Adrenal gland (tissue), 12 donors: Measurements from ENCODE around the gene STAP2. TPM values are rescaled to one million over a fixed set of nuclear protein-coding genes. Genes with fewer than 3 reads are reported as not detected.
A peak's percentile ranks its signal among the peaks of the same experiment; 100 is the strongest.

Source experiments
- DNase-seq, 7 donors: peaks; one replicate each; pipeline ENCODE4 v3.0.0-alpha.2; 2019 to 2020
- H3K27ac ChIP-seq, 5 donors: fragments of 200-600 bp; sonication (generic) in 4 of 5; 1 replicate in 3 of 5; 2 replicates in 2 of 5; pipeline versions ENCODE4 v1.5.1 to v1.8.0; 2016 to 2020; ENCODE audit warnings: mild to moderate bottlenecking in 1 of 5
- H3K27me3 ChIP-seq: fragments of 200-600 bp; 2 replicates; pipeline ENCODE4 v1.8.0; 2021
- H3K36me3 ChIP-seq, 2 donors: fragments of 200-600 bp; replicated peaks in 1 of 2; 1 replicate in 1 of 2; 2 replicates in 1 of 2; pipeline versions ENCODE4 v1.5.1 to v1.8.0; 2018 to 2022
- H3K4me1 ChIP-seq, 2 donors: fragments of 200-600 bp; replicated peaks in 1 of 2; 1 replicate in 1 of 2; 2 replicates in 1 of 2; pipeline versions ENCODE4 v1.5.1 to v1.8.0; 2018 to 2021
- H3K4me3 ChIP-seq, 4 donors: fragments of 200-600 bp; sonication (generic) in 3 of 4; one replicate each; pipeline ENCODE4 v1.5.1; 2016 to 2018
- H3K9me3 ChIP-seq, 3 donors: fragments of 200-600 bp; sonication (generic) in 1 of 3; replicated peaks in 1 of 3; 1 replicate in 2 of 3; 2 replicates in 1 of 3; pipeline versions ENCODE4 v1.5.1 to v1.8.0; 2016 to 2021
- POLR2A ChIP-seq, 2 donors: fragments of 450-650 bp; IDR thresholded peaks; one replicate each; pipeline ENCODE4 v1.6.1; 2017; ENCODE audit warnings: antibody characterized with exemption in 2 of 2, mild to moderate bottlenecking in 2 of 2, moderate library complexity in 1 of 2
- WGBS, 4 donors: extraction: QIAGEN DNeasy Blood & Tissue Kit in 2 of 4; methylation state at CpG; one replicate each; pipeline versions ENCODE4 v1.1.5 to v1.1.7; 2013 to 2017; 5-methylcytosine and 5-hydroxymethylcytosine counted together
- intact Hi-C, 2 donors: fragments of 100-400 bp; cut with DNase I; formaldehyde crosslinking; loops; one replicate each; pipeline versions ENCODE4 v1.14.1 to v1.15.0; 2022 to 2023
- polyA plus RNA-seq, 3 donors: library from polyadenylated mRNA; stranded (reverse); fragments of 200-250 nt in 2 of 3; fragments of 350-450 nt in 1 of 3; fragmentation: Illumina TruSeq in 1 of 3; extraction: RNeasy Lipid Tissue Mini Kit (QIAGEN cat#74804) in 1 of 3; gene quantifications; one replicate each; pipeline ENCODE4 v1.2.3, GENCODE V29; 2013 to 2014
- total RNA-seq, 9 donors: library from RNA; depleted of rRNA in 4 of 9; stranded (reverse); fragments of >200 nt in 4 of 9; fragments of 120-200 nt in 1 of 9; fragmentation: NEBNext Ultra II Directional in 1 of 9; extraction: Animal tissue kit (Norgen Biotek cat#: 25700) in 1 of 9; gene quantifications; one replicate each; pipeline versions ENCODE4 v1.1.0 to v1.2.4, GENCODE V29; 2013 to 2023
- TF ChIP-seq, protein P1 (sequence below), 6 experiments: fragments of 450-650 bp in 4 of 6; fragments of 200-600 bp in 2 of 6; sonication (generic) in 1 of 6; IDR thresholded peaks; 1 replicate in 5 of 6; 2 replicates in 1 of 6; pipeline versions ENCODE4 v1.5.1 to v1.8.0; 2016 to 2021; ENCODE audit warnings: antibody characterized with exemption in 6 of 6, mild to moderate bottlenecking in 2 of 6, moderate library complexity in 1 of 6
- donor health status: healthy with polysubstance abuse.
- donor health status: Bipolar disorder and iron deficiency.
- donor health status: DM: yes; HTN: yes; CAD: no.
- donor health status: DM: no; HTN: no; CAD: no.
- donor health status: DM: no; HTN: no; CAD: no.
- donor health status: DM: yes; HTN: yes; CAD: no.

STAP2 gene
- total and polyA plus RNA-seq, 12 donors, result 5.7 to 106 (median 36.5) TPM

- Histone ChIP-seq H3K9me3 (no peaks in the 10 kb centered on the region), H3K4me3 (no peak overlapping the region), H3K27ac (no peak overlapping the region), H3K4me1 (no peaks in the 10 kb centered on the region), H3K36me3 (no peaks in the 10 kb centered on the region), H3K27me3 (no peaks in the 10 kb centered on the region)
- WGBS, 4 donors, result 87 to 97% (median 94%) methylated on average over 2 of the region's 2 CpGs
- no peak for DNase-seq
- TF ChIP-seq POLR2A (IDR thresholded peaks at IDR 0.05), result no peak
- TF ChIP-seq, protein P1, sequence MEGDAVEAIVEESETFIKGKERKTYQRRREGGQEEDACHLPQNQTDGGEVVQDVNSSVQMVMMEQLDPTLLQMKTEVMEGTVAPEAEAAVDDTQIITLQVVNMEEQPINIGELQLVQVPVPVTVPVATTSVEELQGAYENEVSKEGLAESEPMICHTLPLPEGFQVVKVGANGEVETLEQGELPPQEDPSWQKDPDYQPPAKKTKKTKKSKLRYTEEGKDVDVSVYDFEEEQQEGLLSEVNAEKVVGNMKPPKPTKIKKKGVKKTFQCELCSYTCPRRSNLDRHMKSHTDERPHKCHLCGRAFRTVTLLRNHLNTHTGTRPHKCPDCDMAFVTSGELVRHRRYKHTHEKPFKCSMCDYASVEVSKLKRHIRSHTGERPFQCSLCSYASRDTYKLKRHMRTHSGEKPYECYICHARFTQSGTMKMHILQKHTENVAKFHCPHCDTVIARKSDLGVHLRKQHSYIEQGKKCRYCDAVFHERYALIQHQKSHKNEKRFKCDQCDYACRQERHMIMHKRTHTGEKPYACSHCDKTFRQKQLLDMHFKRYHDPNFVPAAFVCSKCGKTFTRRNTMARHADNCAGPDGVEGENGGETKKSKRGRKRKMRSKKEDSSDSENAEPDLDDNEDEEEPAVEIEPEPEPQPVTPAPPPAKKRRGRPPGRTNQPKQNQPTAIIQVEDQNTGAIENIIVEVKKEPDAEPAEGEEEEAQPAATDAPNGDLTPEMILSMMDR (IDR thresholded peaks at IDR 0.05), result no peak
- intact Hi-C loops, result no loop called here
These were observed 19.4 kb downstream of the STAP2 start for GRCh38 chr19:4319067-4319718.

DNA sequence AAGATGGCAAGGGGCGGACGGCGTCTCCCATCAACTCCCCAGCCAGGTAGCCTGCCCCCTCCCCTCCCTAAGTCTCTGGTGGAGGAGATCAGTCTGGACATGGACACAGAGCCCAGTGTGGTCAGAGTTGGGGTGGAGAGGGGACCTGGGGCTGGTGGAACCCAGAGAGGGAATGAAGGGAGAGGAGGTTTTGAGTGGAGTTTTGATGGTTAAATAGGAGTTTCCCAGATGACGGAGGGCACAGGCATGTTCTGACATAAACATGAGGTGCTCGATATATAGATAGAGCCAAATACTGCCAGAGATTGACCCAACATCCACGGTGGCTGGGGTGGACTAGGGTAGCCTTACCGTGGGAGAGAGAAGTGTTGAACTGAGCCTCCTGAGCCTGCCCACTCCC, 20.2 kb downstream of the STAP2 start:
- no peaks in the 10 kb centered on the region for H3K9me3 ChIP-seq
- no peak overlapping the region for H3K27ac ChIP-seq
- no peaks in the 10 kb centered on the region for H3K4me1 ChIP-seq
- TF ChIP-seq, protein P1 (IDR thresholded peaks at IDR 0.05), result no peak
- TF ChIP-seq POLR2A (IDR thresholded peaks at IDR 0.05), result no peak
- intact Hi-C loops, result no loop called here
- DNase-seq, result no peak
- no peak overlapping the region for H3K4me3 ChIP-seq
- no peaks in the 10 kb centered on the region for H3K27me3 ChIP-seq
- no peaks in the 10 kb centered on the region for H3K36me3 ChIP-seq
- WGBS, 4 donors, result 90 to 96% (median 93%) methylated on average over 7 of the region's 7 CpGs

- no peak for DNase-seq
- H3K4me1 ChIP-seq, result no peaks in the 10 kb centered on the region
- TF ChIP-seq POLR2A (IDR thresholded peaks at IDR 0.05), result no peak
- TF ChIP-seq, protein P1 (IDR thresholded peaks at IDR 0.05), result no peak
- H3K4me3 ChIP-seq, result no peak overlapping the region
- no peaks in the 10 kb centered on the region for H3K9me3 ChIP-seq
- intact Hi-C loops, result no loop called here
- H3K27me3 ChIP-seq, result no peaks in the 10 kb centered on the region
- no peak overlapping the region for H3K27ac ChIP-seq
- H3K36me3 ChIP-seq, result no peaks in the 10 kb centered on the region
- 73 to 83% (median 77%) methylated on average over 7 to 9 of the region's 9 CpGs for WGBS, 4 donors
These were observed 21.7 kb downstream of the STAP2 start for GRCh38 chr19:4316956-4317355.

GRCh38 chr19:4313847-4314490, 24.7 kb downstream of the STAP2 start:
- no peaks in the 10 kb centered on the region for H3K4me1 ChIP-seq
- WGBS, 4 donors, result 41 to 55% (median 52%) methylated on average over 12 of the region's 12 CpGs
- H3K4me3 ChIP-seq, result no peak overlapping the region
- intact Hi-C loops, result no loop called here
- TF ChIP-seq, protein P1 (IDR thresholded peaks at IDR 0.05), result no peak
- no peak for TF ChIP-seq POLR2A (IDR thresholded peaks at IDR 0.05)
- H3K27ac ChIP-seq, result no peak overlapping the region
- no peaks in the 10 kb centered on the region for H3K9me3 ChIP-seq
- H3K27me3 ChIP-seq, result no peaks in the 10 kb centered on the region
- H3K36me3 ChIP-seq, result no peaks in the 10 kb centered on the region
- DNase-seq, result peak in 1 of 7 donors; percentile 15
